Caco-2 (cell line): ENCODE data around the gene TBX6. TPM values are rescaled to one million over a fixed set of nuclear protein-coding genes. Genes with fewer than 3 reads are reported as not detected.

Experiments used
- BruUV-seq: library from RNA; stranded (reverse); fragments of 400-500 nt; replicated peaks from 2 replicates; lab custom pipeline; 2021; lab: Mats Ljungman, UMichigan
- CTCF ChIA-PET: fragments of 300-600 bp; sonication (Branson Sonifier 250); formaldehyde crosslinking; loops from one replicate; lab custom pipeline; 2022; ENCODE audit warnings: antibody characterized with exemption; lab: Charles Lee
- POLR2A ChIA-PET: fragments of 300-600 bp; sonication (Branson Sonifier 250); formaldehyde crosslinking; loops from one replicate; lab custom pipeline; 2022; ENCODE audit warnings: antibody characterized with exemption; lab: Charles Lee
- DNase-seq, 2 experiments: peaks; one replicate each; pipeline versions ENCODE4 v3.0.0 to v3.0.0-alpha.2; 2020 to 2022
- H3K27me3 ChIP-seq: replicated peaks from 2 replicates; pipeline ENCODE4 v1.6.0; 2011; ENCODE audit warnings: low read length; ENCODE audit not compliant: control insufficient read depth, insufficient read depth
- H3K36me3 ChIP-seq: 2 replicates; pipeline ENCODE4 v1.5.1; 2011; ENCODE audit warnings: low read length; ENCODE audit not compliant: control insufficient read depth, insufficient read depth
- H3K4me1 ChIP-seq: fragments of 250-450 bp; sonication (Bioruptor Pico); 2 replicates; pipeline ENCODE4 v1.5.1; 2020; ENCODE audit warnings: mild to moderate bottlenecking
- H3K4me3 ChIP-seq: 2 replicates; pipeline ENCODE4 v1.5.1; 2011; ENCODE audit warnings: low read depth, mild to moderate bottlenecking, control low read depth, low read length
- H3K9me3 ChIP-seq: fragments of 250-450 bp; sonication (Bioruptor Pico); 2 replicates; pipeline ENCODE4 v1.5.1; 2020; ENCODE audit warnings: mild to moderate bottlenecking, moderate library complexity
- H3K27ac Mint-ChIP-seq: one replicate; pipeline ENCODE4 v1.8.0; 2022; ENCODE audit warnings: mixed read lengths; ENCODE audit not compliant: unreplicated experiment
- H3K27me3 Mint-ChIP-seq: one replicate; pipeline ENCODE4 v1.8.0; 2022; ENCODE audit warnings: mixed read lengths; ENCODE audit not compliant: insufficient read depth, unreplicated experiment
- H3K36me3 Mint-ChIP-seq: one replicate; pipeline ENCODE4 v1.8.0; 2022; ENCODE audit warnings: mild to moderate bottlenecking, mixed read lengths; ENCODE audit not compliant: insufficient read depth, unreplicated experiment
- H3K4me1 Mint-ChIP-seq: one replicate; pipeline ENCODE4 v1.8.0; 2022; ENCODE audit warnings: low read depth, mixed read lengths; ENCODE audit not compliant: unreplicated experiment
- H3K4me3 Mint-ChIP-seq: one replicate; pipeline ENCODE4 v1.8.0; 2022; ENCODE audit warnings: mild to moderate bottlenecking, moderate library complexity, mixed read lengths; ENCODE audit not compliant: unreplicated experiment
- H3K9me3 Mint-ChIP-seq: one replicate; pipeline ENCODE4 v1.8.0; 2022; ENCODE audit warnings: mixed read lengths; ENCODE audit not compliant: unreplicated experiment
- intact Hi-C: fragments of 100-400 bp; cut with micrococcal nuclease; formaldehyde crosslinking; loops from one replicate; pipeline ENCODE4 v1.10.0; 2022; ENCODE audit not compliant: unreplicated experiment
- total RNA-seq: library from RNA; stranded (reverse); gene quantifications from 2 replicates; pipeline ENCODE4 v1.2.3, GENCODE V29; 2022
- TF ChIP-seq, protein P1 (sequence below), 2 experiments: fragments of 200-600 bp in 1 of 2; IDR thresholded peaks; 1 replicate in 1 of 2; 2 replicates in 1 of 2; pipeline versions ENCODE4 v1.5.1 to v1.8.0; 2011 to 2022; ENCODE audit warnings: antibody characterized with exemption in 1 of 2, control low read depth in 1 of 2, inconsistent platforms in 1 of 2, low read depth in 1 of 2, low read length in 1 of 2, mild to moderate bottlenecking in 1 of 2, moderate library complexity in 1 of 2; ENCODE audit not compliant: insufficient read depth in 1 of 2, severe bottlenecking in 1 of 2, unreplicated experiment in 1 of 2

Gene TBX6
- total RNA-seq, 1 experiment from 2014 or later: 1.1 TPM

DNA sequence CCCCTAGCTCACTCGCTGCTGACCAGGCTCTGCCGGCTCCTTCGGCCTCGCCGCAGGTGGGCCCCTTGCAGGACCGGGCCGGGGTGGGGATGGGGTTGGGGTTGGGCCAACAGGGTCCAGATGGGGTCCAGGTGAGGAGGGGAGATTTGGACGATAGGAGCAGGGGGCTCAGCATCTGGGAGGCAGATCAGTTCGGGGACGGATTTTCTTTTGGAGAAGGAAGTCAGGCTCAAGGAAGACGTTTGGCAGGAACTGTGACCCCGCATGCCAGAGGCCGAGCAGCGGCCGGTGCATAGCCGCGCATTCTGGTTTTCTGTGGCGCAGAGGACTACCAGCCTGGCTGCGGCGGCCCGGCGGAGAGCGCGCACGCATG, 27.0 kb downstream of the TBX6 start:
- TF ChIP-seq, protein P1, sequence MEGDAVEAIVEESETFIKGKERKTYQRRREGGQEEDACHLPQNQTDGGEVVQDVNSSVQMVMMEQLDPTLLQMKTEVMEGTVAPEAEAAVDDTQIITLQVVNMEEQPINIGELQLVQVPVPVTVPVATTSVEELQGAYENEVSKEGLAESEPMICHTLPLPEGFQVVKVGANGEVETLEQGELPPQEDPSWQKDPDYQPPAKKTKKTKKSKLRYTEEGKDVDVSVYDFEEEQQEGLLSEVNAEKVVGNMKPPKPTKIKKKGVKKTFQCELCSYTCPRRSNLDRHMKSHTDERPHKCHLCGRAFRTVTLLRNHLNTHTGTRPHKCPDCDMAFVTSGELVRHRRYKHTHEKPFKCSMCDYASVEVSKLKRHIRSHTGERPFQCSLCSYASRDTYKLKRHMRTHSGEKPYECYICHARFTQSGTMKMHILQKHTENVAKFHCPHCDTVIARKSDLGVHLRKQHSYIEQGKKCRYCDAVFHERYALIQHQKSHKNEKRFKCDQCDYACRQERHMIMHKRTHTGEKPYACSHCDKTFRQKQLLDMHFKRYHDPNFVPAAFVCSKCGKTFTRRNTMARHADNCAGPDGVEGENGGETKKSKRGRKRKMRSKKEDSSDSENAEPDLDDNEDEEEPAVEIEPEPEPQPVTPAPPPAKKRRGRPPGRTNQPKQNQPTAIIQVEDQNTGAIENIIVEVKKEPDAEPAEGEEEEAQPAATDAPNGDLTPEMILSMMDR (IDR thresholded peaks at IDR 0.05; ENCODE audit: insufficient read depth in 1 of 2, low read depth in 1 of 2, low read length in 1 of 2, severe bottlenecking in 1 of 2, unreplicated experiment in 1 of 2): no peak
- peaks cover 12% of the 10 kb centered on the region for H3K36me3 ChIP-seq
- intact Hi-C loops: loop anchor here (2.0 to 10.0 kb wide), 4 partner anchors 26 to 1092 kb away; partner anchors contain the start of genes SPNS1, TBX6 and ZNF771
- Mint-ChIP-seq H3K27me3 (no peaks in the 10 kb centered on the region), H3K27ac (peak overlapping the region; percentile 97), H3K4me3 (peak overlapping the region; percentile 95), H3K36me3 (peaks cover 57% of the 10 kb centered on the region), H3K4me1 (peaks cover 19% of the 10 kb centered on the region), H3K9me3 (no peaks in the 10 kb centered on the region)
- POLR2A ChIA-PET: interaction anchor here (0.6 to 1.9 kb wide), 5 partner anchors 9 to 508 kb away, joined by 4 to 7 read pairs (median 5); partner anchors contain the start of gene PPP4C
- CTCF ChIA-PET: interaction anchor here (0.8 to 1.3 kb wide), 2 partner anchors 33 to 47 kb away, joined by 3 read pairs; no protein-coding TSS in a partner anchor
- no TSS peak for BruUV-seq
- peaks cover 8% of the 10 kb centered on the region; the same call in 1 of the 2 replicates for H3K4me1 ChIP-seq
- no peaks in the 10 kb centered on the region for H3K27me3 ChIP-seq
- DNase-seq: no peak
- no peaks in the 10 kb centered on the region for H3K9me3 ChIP-seq
- H3K4me3 ChIP-seq: peak overlapping the region; percentile 87

DNA sequence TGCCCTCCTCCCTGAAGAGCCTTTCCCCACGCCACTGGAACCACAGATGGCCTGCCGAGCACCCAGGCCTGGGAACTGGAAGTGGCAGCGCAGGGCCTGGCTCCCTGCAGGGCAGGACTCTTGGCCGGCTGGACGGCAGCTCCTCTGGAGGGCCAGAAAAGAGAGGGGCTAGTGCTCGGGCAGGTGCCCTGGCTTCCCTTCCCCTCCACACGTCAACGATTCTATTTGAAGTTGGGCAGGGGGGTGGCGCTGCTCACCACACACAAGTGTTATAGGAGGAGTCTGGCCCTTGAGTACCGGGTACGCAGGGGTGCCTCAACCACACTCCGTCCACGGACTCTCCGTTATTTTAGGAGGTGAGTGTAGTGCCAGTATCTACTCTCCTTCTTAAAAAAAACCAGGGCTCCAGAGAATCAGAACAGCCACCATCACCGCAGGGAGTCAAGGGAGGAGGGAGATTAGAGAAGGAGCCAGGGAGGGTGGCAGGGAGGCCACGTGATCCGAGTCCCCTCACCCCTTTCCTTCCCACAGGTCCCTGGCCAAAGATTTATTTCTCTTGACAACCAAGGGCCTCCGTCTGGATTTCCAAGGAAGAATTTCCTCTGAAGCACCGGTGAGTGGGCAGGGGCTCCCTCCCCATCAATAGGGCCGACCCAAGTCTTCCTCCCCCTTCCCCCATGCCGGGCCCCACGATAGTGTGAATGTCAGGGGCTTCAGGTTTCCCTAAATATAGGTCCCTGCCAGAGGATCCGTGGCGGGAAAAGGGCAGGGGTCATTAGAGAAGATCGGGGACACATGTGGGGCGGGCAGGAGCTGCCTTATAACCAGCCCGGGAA, 27.6 kb downstream of the TBX6 start:
- DNase-seq: peak in 1 of 2 experiments; percentile 64
- Mint-ChIP-seq H3K36me3 (peaks cover 51% of the 10 kb centered on the region), H3K27me3 (no peaks in the 10 kb centered on the region), H3K27ac (peak overlapping the region; percentile 97), H3K4me1 (peaks cover 19% of the 10 kb centered on the region), H3K4me3 (peak overlapping the region; percentile 95), H3K9me3 (no peaks in the 10 kb centered on the region)
- no TSS peak for BruUV-seq
- TF ChIP-seq, protein P1 (IDR thresholded peaks at IDR 0.05; ENCODE audit: insufficient read depth in 1 of 2, low read depth in 1 of 2, low read length in 1 of 2, severe bottlenecking in 1 of 2, unreplicated experiment in 1 of 2): peak in 1 of 2 experiments; percentile 36
- peaks cover 8% of the 10 kb centered on the region; the same call in 1 of the 2 replicates for H3K4me1 ChIP-seq
- ChIA-PET POLR2A (interaction anchor here (0.6 kb wide), 1 partner anchor 508 kb away, joined by 4 read pairs; no protein-coding TSS in a partner anchor), CTCF (interaction anchor here (1.3 kb wide), 1 partner anchor 48 kb away, joined by 3 read pairs; no protein-coding TSS in a partner anchor)
- H3K27me3 ChIP-seq: no peaks in the 10 kb centered on the region
- intact Hi-C loops: loop anchor here (2.0 to 10.0 kb wide), 3 partner anchors 27 to 341 kb away; partner anchors contain the start of genes TBX6 and ZNF771
- H3K4me3 ChIP-seq: peak overlapping the region; percentile 87
- H3K36me3 ChIP-seq: peaks cover 8% of the 10 kb centered on the region
- no peaks in the 10 kb centered on the region for H3K9me3 ChIP-seq

DNA sequence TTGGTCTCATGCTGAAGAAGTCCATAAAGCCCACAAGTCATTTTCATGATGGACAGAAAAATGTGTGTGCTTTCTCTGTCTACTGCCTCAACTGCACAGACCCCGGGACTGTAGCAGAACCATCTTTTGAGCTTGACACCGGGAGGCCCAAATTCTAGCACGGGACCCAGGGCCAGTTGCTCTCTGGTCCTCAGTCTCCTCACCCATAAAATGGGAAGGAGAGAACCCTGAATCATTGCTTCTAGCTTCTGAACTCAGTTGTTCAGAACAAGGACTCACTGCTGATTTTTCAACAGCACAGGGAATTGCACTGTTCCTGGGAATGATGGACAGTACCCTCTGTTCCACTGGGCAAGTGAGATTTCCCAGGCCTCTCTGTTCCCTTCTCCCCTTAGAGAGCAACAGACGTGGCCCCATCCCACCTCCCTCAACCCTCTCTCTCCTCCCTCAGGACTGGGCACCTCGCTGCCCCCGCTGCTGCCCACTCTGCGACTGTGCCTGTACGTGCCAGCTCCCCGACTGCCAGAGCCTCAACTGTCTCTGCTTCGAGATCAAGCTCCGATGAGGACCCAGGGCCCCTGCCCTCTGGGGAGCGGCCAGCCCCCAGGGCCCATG, 28.3 kb downstream of the TBX6 start:
- Mint-ChIP-seq H3K4me3 (peak overlapping the region; percentile 95), H3K27me3 (no peaks in the 10 kb centered on the region), H3K27ac (peak overlapping the region; percentile 97), H3K9me3 (no peaks in the 10 kb centered on the region), H3K36me3 (peaks cover 44% of the 10 kb centered on the region), H3K4me1 (peaks cover 19% of the 10 kb centered on the region)
- Histone ChIP-seq H3K9me3 (no peaks in the 10 kb centered on the region), H3K4me3 (peak overlapping the region; percentile 87), H3K4me1 (peaks cover 8% of the 10 kb centered on the region; the same call in 1 of the 2 replicates), H3K27me3 (no peaks in the 10 kb centered on the region), H3K36me3 (peaks cover 3% of the 10 kb centered on the region)
- TF ChIP-seq, protein P1 (IDR thresholded peaks at IDR 0.05; ENCODE audit: insufficient read depth in 1 of 2, low read depth in 1 of 2, low read length in 1 of 2, severe bottlenecking in 1 of 2, unreplicated experiment in 1 of 2): no peak
- no TSS peak for BruUV-seq
- intact Hi-C loops: loop anchor here (10.0 kb wide), 1 partner anchor 341 kb away; the partner anchor contains the start of gene ZNF771
- no peak for DNase-seq
- ChIA-PET CTCF (no interaction called here), POLR2A (no interaction called here)
